Stomach (tissue), 9 donors: Measurements from ENCODE around the gene CLCN1. TPM values are rescaled to one million over a fixed set of nuclear protein-coding genes. Genes with fewer than 3 reads are reported as not detected.

Experiments used
- DNase-seq, 2 donors: peaks; one replicate each; pipeline versions ENCODE4 v3.0.0 to v3.0.0-alpha.2; 2013 to 2019
- H3K27ac ChIP-seq, 5 donors: fragments of 200-600 bp in 4 of 5; sonication (generic) in 4 of 5; one replicate each; pipeline ENCODE4 v1.5.1; 2013 to 2019; ENCODE audit warnings: mild to moderate bottlenecking in 1 of 5, moderate library complexity in 1 of 5
- H3K27me3 ChIP-seq, 3 donors: fragments of 200-600 bp; sonication (generic); one replicate each; pipeline ENCODE4 v1.5.1; 2017 to 2019; ENCODE audit warnings: mixed run types in 1 of 3
- H3K36me3 ChIP-seq, 4 donors: fragments of 200-600 bp; sonication (generic); 1 replicate in 3 of 4; 2 replicates in 1 of 4; pipeline ENCODE4 v1.5.1; 2016 to 2019
- H3K4me1 ChIP-seq, 4 donors: fragments of 200-600 bp; sonication (generic); one replicate each; pipeline ENCODE4 v1.5.1; 2016 to 2019
- H3K4me3 ChIP-seq, 4 donors: fragments of 200-600 bp; sonication (generic) in 3 of 4; one replicate each; pipeline ENCODE4 v1.5.1; 2016 to 2019; ENCODE audit warnings: mild to moderate bottlenecking in 1 of 4
- H3K9me3 ChIP-seq, 4 donors: fragments of 200-600 bp; sonication (generic); one replicate each; pipeline ENCODE4 v1.5.1; 2016 to 2019
- EP300 ChIP-seq: sonication (generic); formaldehyde crosslinking; IDR thresholded peaks from one replicate; pipeline ENCODE4 v1.6.1; 2017; ENCODE audit warnings: antibody characterized with exemption
- POLR2A ChIP-seq, 4 donors: fragments of 450-650 bp; IDR thresholded peaks; one replicate each; pipeline ENCODE4 v1.6.1; 2016; ENCODE audit warnings: antibody characterized with exemption in 4 of 4, control low read depth in 2 of 4, mild to moderate bottlenecking in 1 of 4, moderate library complexity in 1 of 4
- POLR2AphosphoS5 ChIP-seq, 3 donors: sonication (generic); formaldehyde crosslinking; IDR thresholded peaks; one replicate each; pipeline ENCODE4 v1.6.1; 2016; ENCODE audit warnings: antibody characterized with exemption in 3 of 3
- WGBS, 5 donors: extraction: QIAGEN DNeasy Blood & Tissue Kit in 3 of 5; methylation state at CpG; one replicate each; pipeline versions ENCODE4 v1.1.5 to v1.1.7; 2013 to 2018; 5-methylcytosine and 5-hydroxymethylcytosine counted together
- intact Hi-C: fragments of 100-400 bp; cut with DNase I; formaldehyde crosslinking; loops from one replicate; pipeline ENCODE4 v1.15.1; 2023; ENCODE audit warnings: low total_unique reads
- polyA plus RNA-seq, 3 donors: library from polyadenylated mRNA; stranded (reverse); fragments of 200-250 nt; gene quantifications; one replicate each; pipeline ENCODE4 v1.2.3, GENCODE V29; 2013
- total RNA-seq, 5 donors: library from RNA; depleted of rRNA; stranded (reverse); fragments of >200 nt; gene quantifications; one replicate each; pipeline versions ENCODE4 v1.1.0 to v1.2.3, GENCODE V29; 2014 to 2016
- TF ChIP-seq, protein P1 (sequence below), 7 experiments: fragments of 450-650 bp in 4 of 7; fragments of 200-600 bp in 3 of 7; sonication (generic) in 3 of 7; IDR thresholded peaks; one replicate each; pipeline ENCODE4 v1.5.1; 2016 to 2019; ENCODE audit warnings: antibody characterized with exemption in 7 of 7, control low read depth in 2 of 7, mild to moderate bottlenecking in 1 of 7
- donor health status: healthy with polysubstance abuse.
- donor health status: Bipolar disorder and iron deficiency.
- donor health status: healthy.

The CLCN1 gene
- total and polyA plus RNA-seq, 8 donors = 0.28 TPM; not detected in 7

DNA sequence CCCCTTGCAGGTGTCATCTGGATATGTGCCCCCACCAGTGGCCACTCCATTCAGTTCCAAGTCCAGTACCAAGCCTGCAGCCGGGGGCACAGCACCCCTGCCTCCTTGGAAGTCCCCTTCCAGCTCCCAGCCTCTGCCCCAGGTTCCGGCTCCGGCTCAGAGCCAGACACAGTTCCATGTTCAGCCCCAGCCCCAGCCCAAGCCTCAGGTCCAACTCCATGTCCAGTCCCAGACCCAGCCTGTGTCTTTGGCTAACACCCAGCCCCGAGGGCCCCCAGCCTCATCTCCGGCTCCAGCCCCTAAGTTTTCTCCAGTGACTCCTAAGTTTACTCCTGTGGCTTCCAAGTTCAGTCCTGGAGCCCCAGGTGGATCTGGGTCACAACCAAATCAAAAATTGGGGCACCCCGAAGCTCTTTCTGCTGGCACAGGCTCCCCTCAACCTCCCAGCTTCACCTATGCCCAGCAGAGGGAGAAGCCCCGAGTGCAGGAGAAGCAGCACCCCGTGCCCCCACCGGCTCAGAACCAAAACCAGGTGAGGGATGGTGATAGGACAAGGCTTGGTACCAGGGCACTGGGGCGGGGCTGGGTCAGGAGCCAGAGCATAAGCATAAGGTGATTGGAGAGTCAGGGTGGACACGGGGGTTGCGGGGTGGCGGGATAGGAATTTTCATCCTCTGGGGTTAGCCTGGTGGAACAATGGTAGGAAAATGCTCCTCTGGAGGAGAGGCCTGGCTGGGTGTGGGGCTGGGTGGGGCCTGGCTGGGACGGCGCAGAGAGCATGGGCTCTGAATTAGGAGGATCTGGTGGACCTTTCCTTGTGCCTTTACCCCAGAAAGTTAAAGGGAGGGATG is 67.1 kb downstream of the CLCN1 start:
- DNase-seq = no peak
- Histone ChIP-seq H3K4me3 (peak overlapping the region; percentile 78 to 100 (median 96)), H3K27me3 (no peaks in the 10 kb centered on the region), H3K4me1 (peaks cover 44 to 81% (median 66%) of the 10 kb centered on the region in 4 donors), H3K27ac (peak overlapping the region in 4 of 5 donors; percentile 97 to 100 (median 99)), H3K9me3 (no peaks in the 10 kb centered on the region), H3K36me3 (peaks cover 0 to 39% (median 12%) of the 10 kb centered on the region in 4 donors)
- WGBS, 5 donors = 80 to 89% (median 82%) methylated on average over 15 of the region's 15 CpGs
- no peak for TF ChIP-seq POLR2A (IDR thresholded peaks at IDR 0.05)
- intact Hi-C loops = no loop called here

GRCh38 chr7:143383642-143383957 is 67.7 kb downstream of the CLCN1 start:
- intact Hi-C loops = no loop called here
- no peak for TF ChIP-seq POLR2A (IDR thresholded peaks at IDR 0.05)
- TF ChIP-seq POLR2AphosphoS5 (IDR thresholded peaks at IDR 0.05) = no peak
- TF ChIP-seq EP300 = no peak
- TF ChIP-seq, protein P1, sequence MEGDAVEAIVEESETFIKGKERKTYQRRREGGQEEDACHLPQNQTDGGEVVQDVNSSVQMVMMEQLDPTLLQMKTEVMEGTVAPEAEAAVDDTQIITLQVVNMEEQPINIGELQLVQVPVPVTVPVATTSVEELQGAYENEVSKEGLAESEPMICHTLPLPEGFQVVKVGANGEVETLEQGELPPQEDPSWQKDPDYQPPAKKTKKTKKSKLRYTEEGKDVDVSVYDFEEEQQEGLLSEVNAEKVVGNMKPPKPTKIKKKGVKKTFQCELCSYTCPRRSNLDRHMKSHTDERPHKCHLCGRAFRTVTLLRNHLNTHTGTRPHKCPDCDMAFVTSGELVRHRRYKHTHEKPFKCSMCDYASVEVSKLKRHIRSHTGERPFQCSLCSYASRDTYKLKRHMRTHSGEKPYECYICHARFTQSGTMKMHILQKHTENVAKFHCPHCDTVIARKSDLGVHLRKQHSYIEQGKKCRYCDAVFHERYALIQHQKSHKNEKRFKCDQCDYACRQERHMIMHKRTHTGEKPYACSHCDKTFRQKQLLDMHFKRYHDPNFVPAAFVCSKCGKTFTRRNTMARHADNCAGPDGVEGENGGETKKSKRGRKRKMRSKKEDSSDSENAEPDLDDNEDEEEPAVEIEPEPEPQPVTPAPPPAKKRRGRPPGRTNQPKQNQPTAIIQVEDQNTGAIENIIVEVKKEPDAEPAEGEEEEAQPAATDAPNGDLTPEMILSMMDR (IDR thresholded peaks at IDR 0.05) = no peak
- no peak for DNase-seq

GRCh38 chr7:143384148-143384547 is 68.2 kb downstream of the CLCN1 start:
- no peaks in the 10 kb centered on the region for H3K9me3 ChIP-seq
- peak overlapping the region; percentile 20 to 96 (median 86) for H3K4me3 ChIP-seq
- H3K27ac ChIP-seq = peak overlapping the region in 4 of 5 donors; percentile 97 to 100 (median 99)
- peaks cover 11 to 50% (median 23%) of the 10 kb centered on the region in 4 donors for H3K36me3 ChIP-seq
- intact Hi-C loops = no loop called here
- H3K4me1 ChIP-seq = peaks cover 46 to 82% (median 66%) of the 10 kb centered on the region in 4 donors
- no peaks in the 10 kb centered on the region for H3K27me3 ChIP-seq
- no peak for DNase-seq
- TF ChIP-seq EP300 (no peak), POLR2AphosphoS5 (IDR thresholded peaks at IDR 0.05) (no peak), POLR2A (IDR thresholded peaks at IDR 0.05) (no peak)
- TF ChIP-seq, protein P1 (IDR thresholded peaks at IDR 0.05) = no peak
- 52 to 73% (median 67%) methylated on average over 5 of the region's 5 CpGs for WGBS, 5 donors

More at GRCh38 chr7:143383642-143383957, 67.7 kb downstream of the CLCN1 start:
- Histone ChIP-seq H3K9me3 (no peaks in the 10 kb centered on the region), H3K27ac (peak overlapping the region in 4 of 5 donors; percentile 97 to 100 (median 99)), H3K4me3 (peak overlapping the region in 3 of 4 donors; percentile 78 to 96 (median 95)), H3K36me3 (peaks cover 6 to 45% (median 17%) of the 10 kb centered on the region in 4 donors), H3K4me1 (peaks cover 46 to 82% (median 68%) of the 10 kb centered on the region in 4 donors), H3K27me3 (no peaks in the 10 kb centered on the region)
- WGBS, 5 donors = 59 to 83% (median 75%) methylated on average over 1 of the region's 1 CpG

DNA sequence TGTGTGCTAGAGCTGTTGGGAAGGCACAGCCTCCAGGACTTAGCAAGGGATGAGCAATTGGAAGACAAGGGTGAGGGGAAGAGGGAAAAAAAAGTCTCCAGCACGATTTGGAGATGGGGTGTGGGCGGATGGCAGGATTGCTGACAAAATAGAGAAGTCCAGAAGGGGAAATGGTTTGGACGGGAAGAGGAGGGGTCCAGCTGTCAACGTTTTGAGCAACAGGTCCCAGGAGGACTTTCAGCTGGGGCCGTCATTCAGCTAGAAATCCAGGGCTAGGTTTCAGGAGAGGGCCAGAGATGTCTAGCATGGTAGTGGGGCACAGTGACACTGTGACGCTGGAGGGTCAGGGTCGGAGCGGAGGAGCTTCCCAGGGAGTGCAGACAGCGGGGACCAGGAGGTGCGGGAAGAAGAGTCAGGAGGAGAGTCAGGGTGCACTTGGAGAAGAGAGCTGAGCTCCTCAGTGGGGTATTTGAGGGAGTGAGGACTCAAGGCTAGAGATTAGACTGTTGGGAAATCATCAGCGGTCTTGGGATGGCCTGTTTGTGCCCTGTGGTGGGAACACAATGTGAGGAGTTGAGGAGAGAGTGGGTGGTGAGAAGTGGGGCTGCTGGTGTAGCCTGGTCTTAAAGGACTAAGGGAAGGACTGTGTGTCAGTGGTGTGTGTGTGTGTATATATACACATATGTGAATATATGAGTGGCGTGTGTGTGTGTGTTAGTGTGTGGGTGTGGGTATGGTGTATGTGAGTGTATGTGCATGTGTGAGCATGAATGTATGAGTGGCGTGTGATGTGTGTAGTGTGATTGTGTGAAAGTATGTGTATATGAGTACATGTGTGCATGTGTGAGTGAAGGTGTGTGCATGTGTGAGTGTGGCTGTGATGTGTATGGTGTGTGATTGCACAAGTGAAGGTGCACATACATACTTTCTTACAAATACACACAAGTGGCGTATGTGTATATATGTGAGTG is 69.0 kb downstream of the CLCN1 start:
- Histone ChIP-seq H3K27ac (peak overlapping the region in 4 of 5 donors; percentile 97 to 100 (median 99)), H3K4me1 (peaks cover 46 to 82% (median 63%) of the 10 kb centered on the region in 4 donors), H3K9me3 (no peaks in the 10 kb centered on the region), H3K27me3 (no peaks in the 10 kb centered on the region), H3K4me3 (peak overlapping the region; percentile 20 to 96 (median 86)), H3K36me3 (peaks cover 19 to 58% (median 31%) of the 10 kb centered on the region in 4 donors)
- WGBS, 5 donors = 65 to 84% (median 81%) methylated on average over 14 of the region's 14 CpGs
- no peak for TF ChIP-seq EP300
- TF ChIP-seq POLR2AphosphoS5 (IDR thresholded peaks at IDR 0.05) = no peak
- TF ChIP-seq POLR2A (IDR thresholded peaks at IDR 0.05) = no peak
- TF ChIP-seq, protein P1 (IDR thresholded peaks at IDR 0.05) = no peak
- no peak for DNase-seq
- intact Hi-C loops = no loop called here
